HL-60 (cell line): ENCODE results near the gene C12orf54.

ENCODE experiments used
- CTCF ChIP-seq: IDR thresholded peaks from one replicate; pipeline ENCODE4 v1.5.1; 2011; ENCODE audit warnings: low read length, control low read depth, inconsistent platforms; ENCODE audit not compliant: insufficient read depth
- GABPA ChIP-seq: IDR thresholded peaks from 2 replicates; pipeline ENCODE4 v1.6.1; 2012; ENCODE audit warnings: low read depth
- POLR2AphosphoS5 ChIP-seq: IDR thresholded peaks from 2 replicates; pipeline ENCODE4 v1.6.1; 2012; ENCODE audit warnings: low read depth
- REST ChIP-seq: IDR thresholded peaks from 2 replicates; pipeline ENCODE4 v1.6.1; 2012; ENCODE audit warnings: low read depth; ENCODE audit not compliant: insufficient replicate concordance

GRCh38 chr12:48459259-48459658, 23.0 kb upstream of the C12orf54 start:
- TF ChIP-seq CTCF, result no peak
- no peak for TF ChIP-seq POLR2AphosphoS5
- no peak for TF ChIP-seq REST
- TF ChIP-seq GABPA, result no peak
